Subcutaneous abdominal adipose tissue (tissue), 5 donors: ENCODE data around the gene KRTAP4-4.
"Not testable (repeated sequence)": the region's sequence is repeated elsewhere in the genome, so short reads cannot be mapped to it uniquely, and the experiment has no call there.

Source experiments
- H3K27ac ChIP-seq: one replicate; pipeline ENCODE4 v1.7.0; 2013; ENCODE audit warnings: low read depth, mild to moderate bottlenecking, inconsistent platforms, low read length, moderate library complexity
- H3K27me3 ChIP-seq, 5 donors: one replicate each; pipeline ENCODE4 v1.7.0; 2013; ENCODE audit warnings: low read length in 5 of 5, inconsistent platforms in 1 of 5; ENCODE audit not compliant: control insufficient read depth in 5 of 5, insufficient read depth in 4 of 5
- H3K36me3 ChIP-seq, 5 donors: one replicate each; pipeline ENCODE4 v1.7.0; 2013; ENCODE audit warnings: low read length in 5 of 5; ENCODE audit not compliant: control insufficient read depth in 5 of 5, insufficient read depth in 5 of 5
- H3K4me1 ChIP-seq, 5 donors: one replicate each; pipeline ENCODE4 v1.7.0; 2013; ENCODE audit warnings: low read length in 5 of 5, mild to moderate bottlenecking in 3 of 5, moderate library complexity in 1 of 5; ENCODE audit not compliant: control insufficient read depth in 5 of 5, insufficient read depth in 5 of 5
- H3K4me3 ChIP-seq, 5 donors: one replicate each; pipeline ENCODE4 v1.7.0; 2013; ENCODE audit warnings: low read length in 5 of 5, low read depth in 1 of 5
- H3K9ac ChIP-seq, 5 donors: one replicate each; pipeline ENCODE4 v1.7.0; 2013; ENCODE audit warnings: low read length in 5 of 5, mild to moderate bottlenecking in 4 of 5, moderate library complexity in 3 of 5
- H3K9me3 ChIP-seq, 5 donors: one replicate each; pipeline ENCODE4 v1.7.0; 2013; ENCODE audit warnings: low read length in 5 of 5; ENCODE audit not compliant: control insufficient read depth in 5 of 5
- donor health status: healthy.
- donor health status: healthy.
- donor health status: healthy.
- donor health status: healthy.
- donor health status: healthy.

Gene KRTAP4-4

DNA sequence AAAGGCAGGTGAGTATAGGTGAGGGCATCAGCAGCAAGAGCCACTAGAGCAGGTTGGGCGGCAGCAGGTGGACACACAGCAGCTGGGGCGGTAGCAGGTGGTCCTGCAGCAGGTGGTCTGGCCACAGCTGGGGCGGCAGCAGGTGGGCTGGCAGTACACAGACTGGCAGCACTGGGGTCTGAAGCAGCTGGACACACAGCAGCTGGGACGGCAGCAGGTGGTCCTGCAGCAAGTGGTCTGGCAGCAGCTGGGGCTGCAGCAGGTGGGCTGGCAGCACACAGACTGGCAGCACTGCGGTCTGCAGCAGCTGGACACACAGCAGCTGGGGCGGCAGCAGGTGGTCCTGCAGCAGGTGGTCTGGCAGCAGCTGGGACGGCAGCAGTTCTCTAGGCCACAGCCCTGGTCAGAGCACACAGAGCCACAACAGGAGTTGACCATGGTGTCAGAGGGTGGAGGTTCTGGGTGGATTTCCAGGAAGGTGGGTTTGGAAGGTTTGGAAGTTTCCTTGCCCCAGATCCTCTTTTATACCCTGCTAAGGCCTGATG, 17.3 kb upstream of the KRTAP4-4 start, which contains the start of gene KRTAP4-2:
TSS of gene KRTAP4-2 (minus strand) at position 495 of the 545 bp plus-strand sequence. CDS start at position 438, 57 bp downstream.
- H3K9ac ChIP-seq: no peak within 1 kb of the TSS
- H3K4me1 ChIP-seq: peaks cover 0 to 7% (median 0%) of the 10 kb centered on the region in 5 donors
- no peaks in the 10 kb centered on the region for H3K9me3 ChIP-seq
- peaks cover 0 to 7% (median 0%) of the 10 kb centered on the region in 5 donors for H3K27me3 ChIP-seq
- H3K4me3 ChIP-seq: no peak within 1 kb of the TSS
- H3K27ac ChIP-seq: no peak within 1 kb of the TSS
- H3K36me3 ChIP-seq: no peaks in the 10 kb centered on the region

- no peaks in the 10 kb centered on the region for H3K36me3 ChIP-seq
- no peak overlapping the region for H3K4me3 ChIP-seq
- no peak overlapping the region for H3K27ac ChIP-seq
- no peak overlapping the region for H3K9ac ChIP-seq
- H3K27me3 ChIP-seq: peaks cover 0 to 7% (median 0%) of the 10 kb centered on the region in 5 donors
- H3K4me1 ChIP-seq: peaks cover 0 to 7% (median 0%) of the 10 kb centered on the region in 5 donors
- H3K9me3 ChIP-seq: no peaks in the 10 kb centered on the region
Observed at GRCh38 chr17:41176744-41177387, 16.3 kb upstream of the KRTAP4-4 start.

- Histone ChIP-seq H3K9me3 (no peaks in the 10 kb centered on the region), H3K27ac (no peak overlapping the region), H3K4me1 (no peaks in the 10 kb centered on the region), H3K27me3 (peaks cover 0 to 7% (median 0%) of the 10 kb centered on the region in 5 donors), H3K9ac (no peak overlapping the region), H3K4me3 (no peak overlapping the region), H3K36me3 (no peaks in the 10 kb centered on the region)
Observed at GRCh38 chr17:41171886-41172285, 11.3 kb upstream of the KRTAP4-4 start.

GRCh38 chr17:41168121-41168520, 7.6 kb upstream of the KRTAP4-4 start, which contains the start of gene KRTAP4-3:
Gene KRTAP4-3 (minus strand): TSS chr17:41168221. CDS start chr17:41168172, 49 bp downstream.
- Histone ChIP-seq H3K27ac (no peak within 1 kb of the TSS), H3K9ac (no peak within 1 kb of the TSS), H3K4me3 (no peak within 1 kb of the TSS), H3K9me3 (no peaks in the 10 kb centered on the region), H3K36me3 (no peaks in the 10 kb centered on the region), H3K27me3 (no peaks in the 10 kb centered on the region), H3K4me1 (no peaks in the 10 kb centered on the region)

- Histone ChIP-seq H3K36me3 (no peaks in the 10 kb centered on the region), H3K27me3 (no peaks in the 10 kb centered on the region), H3K4me1 (no peaks in the 10 kb centered on the region), H3K9me3 (no peaks in the 10 kb centered on the region), H3K27ac (no peak overlapping the region), H3K9ac (no peak overlapping the region), H3K4me3 (no peak overlapping the region)
Observed at GRCh38 chr17:41167561-41167960, 7.0 kb upstream of the KRTAP4-4 start.

DNA sequence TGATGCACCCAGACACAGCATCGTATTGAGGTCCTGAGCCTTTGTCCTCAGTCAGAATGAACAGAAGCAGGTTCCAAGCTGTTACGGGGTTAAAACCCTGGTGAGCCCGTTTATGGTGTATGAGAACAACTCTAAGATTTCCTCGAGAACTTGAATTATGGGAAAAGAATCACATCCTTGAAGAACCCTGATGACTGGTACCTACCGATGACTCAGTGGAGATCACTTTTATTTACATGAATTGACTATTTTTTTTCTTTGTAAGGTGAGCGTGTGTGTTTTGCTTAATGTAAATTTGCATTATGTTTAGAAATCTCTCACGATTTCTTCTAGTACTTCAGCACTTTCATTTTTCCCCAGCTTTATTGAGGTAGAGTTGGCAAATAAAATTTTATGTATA, 3.3 kb upstream of the KRTAP4-4 start:
- H3K4me1 ChIP-seq: no peaks in the 10 kb centered on the region
- no peak overlapping the region for H3K4me3 ChIP-seq
- no peak overlapping the region for H3K9ac ChIP-seq
- peaks cover 0 to 4% (median 0%) of the 10 kb centered on the region in 5 donors for H3K27me3 ChIP-seq
- H3K9me3 ChIP-seq: no peaks in the 10 kb centered on the region
- no peaks in the 10 kb centered on the region for H3K36me3 ChIP-seq
- no peak overlapping the region for H3K27ac ChIP-seq

GRCh38 chr17:41160190-41160589, 358 bp downstream of the KRTAP4-4 start:
- not testable (repeated sequence) for H3K36me3 ChIP-seq, H3K9ac ChIP-seq, H3K27ac ChIP-seq, H3K4me3 ChIP-seq, H3K27me3 ChIP-seq, H3K9me3 ChIP-seq, H3K4me1 ChIP-seq

DNA sequence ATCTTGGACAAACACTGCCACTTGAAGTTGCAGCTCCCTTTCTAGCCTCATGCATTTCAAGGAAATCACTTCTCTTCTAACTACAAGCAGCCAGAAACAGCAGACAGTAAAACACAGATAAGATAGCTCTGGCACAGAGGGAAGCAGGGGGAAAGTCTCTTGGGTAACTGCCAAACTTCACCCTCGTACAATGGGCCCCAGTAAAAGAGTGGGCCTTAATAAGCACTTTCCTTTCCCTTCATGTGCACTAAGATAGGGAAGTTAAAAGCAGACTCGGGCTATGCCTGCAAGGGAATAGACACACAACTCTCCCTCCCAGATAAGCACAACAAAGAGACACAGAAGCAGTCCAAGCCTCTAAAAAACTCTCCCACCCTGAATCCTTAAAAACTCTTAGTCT, 6.7 kb downstream of the KRTAP4-4 start:
- Histone ChIP-seq H3K27me3 (peaks cover 0 to 5% (median 0%) of the 10 kb centered on the region in 5 donors), H3K9me3 (no peaks in the 10 kb centered on the region), H3K27ac (no peak overlapping the region), H3K36me3 (no peaks in the 10 kb centered on the region), H3K4me3 (no peak overlapping the region), H3K4me1 (no peaks in the 10 kb centered on the region), H3K9ac (no peak overlapping the region)

- no peaks in the 10 kb centered on the region for H3K9me3 ChIP-seq
- no peaks in the 10 kb centered on the region for H3K36me3 ChIP-seq
- no peak overlapping the region for H3K27ac ChIP-seq
- H3K4me1 ChIP-seq: no peaks in the 10 kb centered on the region
- no peak overlapping the region for H3K9ac ChIP-seq
- no peak overlapping the region for H3K4me3 ChIP-seq
- peaks cover 0 to 5% (median 0%) of the 10 kb centered on the region in 5 donors for H3K27me3 ChIP-seq
Observed at GRCh38 chr17:41151525-41151924, 9.0 kb downstream of the KRTAP4-4 start.

- Histone ChIP-seq H3K9ac (no peak overlapping the region), H3K9me3 (no peaks in the 10 kb centered on the region), H3K36me3 (no peaks in the 10 kb centered on the region), H3K4me3 (no peak overlapping the region), H3K27ac (no peak overlapping the region), H3K4me1 (no peaks in the 10 kb centered on the region), H3K27me3 (peaks cover 0 to 5% (median 0%) of the 10 kb centered on the region in 5 donors)
Observed at GRCh38 chr17:41150026-41150425, 10.5 kb downstream of the KRTAP4-4 start.
